Lower leg skin (tissue), 3 donors: ENCODE data around the gene LYRM7.

Source experiments
- CTCF ChIP-seq, 3 donors: fragments of 450-650 bp; IDR thresholded peaks; one replicate each; pipeline ENCODE4 v1.5.1; 2016; ENCODE audit warnings: antibody characterized with exemption in 3 of 3, mild to moderate bottlenecking in 3 of 3, moderate library complexity in 2 of 3
- POLR2A ChIP-seq, 2 donors: fragments of 450-650 bp; IDR thresholded peaks; one replicate each; pipeline ENCODE4 v1.6.1; 2016 to 2017; ENCODE audit warnings: antibody characterized with exemption in 2 of 2, mild to moderate bottlenecking in 1 of 2, moderate library complexity in 1 of 2

DNA sequence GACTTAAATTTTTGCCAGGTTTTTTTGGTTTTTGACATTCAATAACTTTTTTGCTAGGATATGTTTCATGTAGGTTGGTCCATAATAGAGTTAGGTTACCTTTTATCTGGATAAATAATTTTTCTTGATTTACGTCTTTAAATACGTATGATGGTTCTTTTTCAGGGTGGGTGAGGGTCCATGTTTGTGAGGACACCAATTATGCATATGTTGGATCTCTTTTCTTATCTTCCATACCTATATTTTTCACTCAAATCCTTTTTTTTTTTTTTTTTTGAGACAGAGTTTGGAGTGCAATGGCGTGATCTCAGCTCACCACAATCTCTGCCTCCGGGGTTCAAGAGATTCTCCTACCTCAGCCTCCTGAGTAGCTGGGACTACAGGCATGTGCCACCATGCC lies 75.8 kb downstream of the LYRM7 start:
- TF ChIP-seq CTCF (IDR thresholded peaks at IDR 0.05) (no peak), POLR2A (IDR thresholded peaks at IDR 0.05) (no peak)
